MM.1S (cell line): ENCODE results near the gene GREB1.

Experiments used
- DNase-seq: peaks from one replicate; pipeline ENCODE4 v3.0.0-alpha.2; 2015
- H2AFZ ChIP-seq: fragments of 300-600 bp; sonication (generic); 2 replicates; pipeline ENCODE4 v1.6.0; 2016; ENCODE audit warnings: antibody characterized with exemption, low read length
- H3F3A ChIP-seq: fragments of 300-600 bp; sonication (generic); 2 replicates; pipeline ENCODE4 v1.6.1; 2016; ENCODE audit warnings: mild to moderate bottlenecking, antibody characterized with exemption, low read length, moderate library complexity, mixed read lengths; ENCODE audit not compliant: insufficient read depth
- H3K27ac ChIP-seq: fragments of 300-600 bp; sonication (generic); 2 replicates; pipeline ENCODE4 v1.5.1; 2016; ENCODE audit warnings: mild to moderate bottlenecking, low read length
- H3K27me3 ChIP-seq: fragments of 300-600 bp; sonication (generic); replicated peaks from 2 replicates; pipeline ENCODE4 v1.6.0; 2016; ENCODE audit warnings: low read length; ENCODE audit not compliant: insufficient read depth
- H3K36me3 ChIP-seq: fragments of 300-600 bp; sonication (generic); replicated peaks from 2 replicates; pipeline ENCODE4 v1.6.1; 2016; ENCODE audit warnings: mild to moderate bottlenecking, low read length, mixed read lengths; ENCODE audit not compliant: insufficient read depth
- H3K4me1 ChIP-seq: fragments of 300-600 bp; sonication (generic); 2 replicates; pipeline ENCODE4 v1.6.1; 2016; ENCODE audit warnings: low read length, mixed read lengths
- H3K4me2 ChIP-seq: fragments of 300-600 bp; sonication (generic); 2 replicates; pipeline ENCODE4 v1.6.0; 2016; ENCODE audit warnings: low read depth, low read length
- H3K4me3 ChIP-seq: fragments of 300-600 bp; sonication (generic); 2 replicates; pipeline ENCODE4 v1.5.1; 2016; ENCODE audit warnings: low read length, mixed read lengths
- H3K79me2 ChIP-seq: fragments of 300-600 bp; sonication (generic); 2 replicates; pipeline ENCODE4 v1.6.1; 2016; ENCODE audit warnings: mixed run types, low read length, mixed read lengths
- H3K9ac ChIP-seq: fragments of 300-600 bp; sonication (generic); 2 replicates; pipeline ENCODE4 v1.6.1; 2016; ENCODE audit warnings: low read length, mixed read lengths
- H3K9me2 ChIP-seq: fragments of 300-600 bp; sonication (generic); replicated peaks from 2 replicates; pipeline ENCODE4 v1.6.1; 2016; ENCODE audit warnings: mild to moderate bottlenecking, low read length, mixed read lengths; ENCODE audit not compliant: insufficient read depth
- H3K9me3 ChIP-seq: fragments of 300-600 bp; sonication (generic); replicated peaks from 2 replicates; pipeline ENCODE4 v1.6.1; 2016; ENCODE audit warnings: mild to moderate bottlenecking, low read length, mixed read lengths; ENCODE audit not compliant: insufficient read depth
- H4K20me1 ChIP-seq: fragments of 300-600 bp; sonication (generic); 2 replicates; pipeline ENCODE4 v1.6.1; 2016; ENCODE audit warnings: mild to moderate bottlenecking, low read length, moderate library complexity, mixed read lengths; ENCODE audit not compliant: insufficient read depth
- CTCF ChIP-seq: fragments of 300-600 bp; sonication (generic); IDR thresholded peaks from 2 replicates; pipeline ENCODE4 v1.5.1; 2016; ENCODE audit warnings: antibody characterized with exemption, low read length, mixed read lengths
- EZH2 ChIP-seq: fragments of 300-600 bp; sonication (generic); optimal IDR thresholded peaks from 2 replicates; pipeline ENCODE3; 2017; ENCODE audit warnings: low read depth, mild to moderate bottlenecking, antibody characterized with exemption, low read length, mixed read lengths
- EZH2phosphoT487 ChIP-seq: fragments of 300-600 bp; sonication (generic); IDR thresholded peaks from 2 replicates; pipeline ENCODE4 v1.6.1; 2018; ENCODE audit warnings: antibody characterized with exemption, low read length

Gene GREB1

DNA sequence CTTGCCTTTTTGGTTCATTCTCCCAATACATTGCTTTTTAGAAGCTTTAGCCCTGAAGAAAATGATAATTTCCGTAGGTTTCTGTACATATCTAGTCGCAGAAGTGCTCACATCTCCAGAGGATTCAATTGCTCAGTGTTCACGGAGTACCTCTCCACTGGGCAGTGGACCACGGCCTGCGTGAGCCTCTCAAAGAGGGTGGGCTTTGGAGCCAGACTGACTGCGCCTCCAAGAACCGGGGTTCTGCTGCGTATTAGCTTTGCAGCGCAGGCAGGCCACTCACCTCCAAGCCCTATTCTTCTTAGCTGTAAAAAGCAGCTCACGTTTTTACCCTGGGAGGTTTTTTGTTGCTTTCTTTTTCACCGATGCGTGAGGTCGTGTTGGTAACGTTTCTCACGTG, 100.7 kb downstream of the GREB1 start:
- DNase-seq = no peak
- no peaks in the 10 kb centered on the region for H3K79me2 ChIP-seq
- H3K27me3 ChIP-seq = no peaks in the 10 kb centered on the region
- no peak overlapping the region for H3K4me2 ChIP-seq
- no peaks in the 10 kb centered on the region for H4K20me1 ChIP-seq
- no peaks in the 10 kb centered on the region for H3F3A ChIP-seq
- H3K4me1 ChIP-seq = no peaks in the 10 kb centered on the region
- H3K27ac ChIP-seq = no peak overlapping the region
- H3K36me3 ChIP-seq = no peaks in the 10 kb centered on the region
- TF ChIP-seq EZH2 (no peak), EZH2phosphoT487 (no peak), CTCF (no peak)
- H3K4me3 ChIP-seq = no peak overlapping the region
- no peaks in the 10 kb centered on the region for H3K9me2 ChIP-seq
- H3K9ac ChIP-seq = no peak overlapping the region
- H2AFZ ChIP-seq = no peak overlapping the region
- H3K9me3 ChIP-seq = no peaks in the 10 kb centered on the region

- Histone ChIP-seq H3K9me3 (no peaks in the 10 kb centered on the region), H4K20me1 (no peaks in the 10 kb centered on the region), H3K36me3 (no peaks in the 10 kb centered on the region), H3F3A (no peaks in the 10 kb centered on the region), H3K4me3 (no peak overlapping the region), H3K9ac (no peak overlapping the region), H2AFZ (no peak overlapping the region), H3K4me1 (no peaks in the 10 kb centered on the region), H3K79me2 (no peaks in the 10 kb centered on the region), H3K4me2 (no peak overlapping the region), H3K27ac (no peak overlapping the region), H3K27me3 (no peaks in the 10 kb centered on the region), H3K9me2 (no peaks in the 10 kb centered on the region)
- no peak for TF ChIP-seq EZH2
- no peak for TF ChIP-seq EZH2phosphoT487
- no peak for DNase-seq
Observed at GRCh38 chr2:11635141-11635540, 101.3 kb downstream of the GREB1 start.

DNA sequence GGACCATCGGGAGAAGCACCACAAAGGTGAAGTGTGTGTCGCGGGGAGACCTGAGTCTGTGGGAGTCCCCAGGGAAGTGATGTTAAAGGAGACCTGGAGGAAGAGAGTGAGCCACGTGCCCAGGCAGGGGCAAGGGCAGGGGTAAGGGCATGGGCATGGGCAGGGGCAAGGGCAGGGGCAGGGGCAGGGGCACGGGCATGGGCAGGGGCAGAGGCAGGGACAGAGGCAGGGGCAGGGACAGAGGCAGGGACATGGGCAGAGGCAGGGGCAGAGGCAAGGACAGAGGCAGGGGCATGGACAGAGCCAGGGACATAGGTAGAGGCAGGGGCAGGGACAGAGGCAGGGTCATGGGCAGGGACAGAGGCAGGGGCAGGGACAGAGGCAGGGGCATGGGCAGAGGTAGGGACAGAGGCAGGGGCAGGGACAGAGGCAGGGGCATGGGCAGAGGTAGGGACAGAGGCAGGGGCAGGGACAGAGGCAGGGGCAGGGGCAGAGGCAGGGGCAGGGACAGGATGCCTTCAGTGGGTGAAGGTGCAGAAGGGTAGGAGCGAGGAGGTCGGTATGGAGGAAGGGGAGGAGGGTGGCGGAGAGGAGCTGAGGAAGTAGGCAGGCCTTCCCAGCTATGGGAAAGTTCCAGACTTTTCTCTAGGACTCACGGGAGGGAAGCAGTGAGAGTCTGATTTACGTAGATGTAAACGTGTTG, 102.9 kb downstream of the GREB1 start:
- Histone ChIP-seq H3K27ac (no peak overlapping the region), H3K9me3 (no peaks in the 10 kb centered on the region), H3K36me3 (no peaks in the 10 kb centered on the region), H3K4me1 (no peaks in the 10 kb centered on the region), H3F3A (no peaks in the 10 kb centered on the region), H2AFZ (no peak overlapping the region), H3K9ac (no peak overlapping the region), H4K20me1 (no peaks in the 10 kb centered on the region), H3K79me2 (no peaks in the 10 kb centered on the region), H3K9me2 (no peaks in the 10 kb centered on the region), H3K27me3 (no peaks in the 10 kb centered on the region), H3K4me2 (no peak overlapping the region), H3K4me3 (no peak overlapping the region)
- TF ChIP-seq EZH2phosphoT487 = no peak
- TF ChIP-seq EZH2 = no peak
- no peak for TF ChIP-seq CTCF
- DNase-seq = no peak

- Histone ChIP-seq H3K27ac (no peak overlapping the region), H2AFZ (no peak overlapping the region), H3K9me3 (no peaks in the 10 kb centered on the region), H3K4me3 (no peak overlapping the region), H3K27me3 (no peaks in the 10 kb centered on the region), H3K4me1 (no peaks in the 10 kb centered on the region), H3K9me2 (no peaks in the 10 kb centered on the region), H3K79me2 (no peaks in the 10 kb centered on the region), H3K36me3 (no peaks in the 10 kb centered on the region), H3K4me2 (no peak overlapping the region), H3F3A (no peaks in the 10 kb centered on the region), H3K9ac (no peak overlapping the region), H4K20me1 (no peaks in the 10 kb centered on the region)
- TF ChIP-seq EZH2phosphoT487 (no peak), EZH2 (no peak), CTCF (no peak)
- no peak for DNase-seq
Observed at GRCh38 chr2:11637546-11637945, 103.7 kb downstream of the GREB1 start.
